HG02938 (cell line): Measurements from ENCODE around the gene LRRC36.

ENCODE experiments used
- ATAC-seq: cut with Tn5 transposase; IDR thresholded peaks from one replicate; pipeline ENCODE4 v1.9.1; 2021; ENCODE audit warnings: mild to moderate bottlenecking, moderate library complexity; ENCODE audit not compliant: unreplicated experiment

Gene LRRC36, protein sequence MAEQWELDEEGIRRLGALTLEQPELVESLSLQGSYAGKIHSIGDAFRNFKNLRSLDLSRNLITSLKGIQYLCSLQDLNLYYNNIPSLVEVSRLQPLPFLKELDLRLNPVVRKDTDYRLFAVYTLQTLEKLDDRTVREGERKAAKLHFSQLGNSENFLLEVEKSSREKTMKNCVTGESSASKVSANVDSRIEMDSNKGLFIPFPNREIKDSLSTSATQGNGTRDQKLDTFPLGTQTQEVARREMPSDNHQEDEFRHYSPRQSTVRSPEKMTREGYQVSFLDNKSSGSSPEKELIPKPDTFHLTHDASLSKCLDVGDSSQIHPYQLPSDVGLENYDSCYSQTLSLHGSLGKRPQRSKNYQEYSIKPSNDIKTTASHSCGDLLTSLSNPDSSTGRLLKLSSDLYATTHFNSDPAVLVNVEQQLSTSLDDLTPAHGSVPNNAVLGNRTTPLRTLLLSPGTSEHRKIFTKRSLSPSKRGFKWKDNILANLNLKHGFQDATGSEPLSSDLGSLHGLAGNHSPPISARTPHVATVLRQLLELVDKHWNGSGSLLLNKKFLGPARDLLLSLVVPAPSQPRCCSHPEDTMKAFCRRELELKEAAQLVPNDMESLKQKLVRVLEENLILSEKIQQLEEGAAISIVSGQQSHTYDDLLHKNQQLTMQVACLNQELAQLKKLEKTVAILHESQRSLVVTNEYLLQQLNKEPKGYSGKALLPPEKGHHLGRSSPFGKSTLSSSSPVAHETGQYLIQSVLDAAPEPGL

DNA sequence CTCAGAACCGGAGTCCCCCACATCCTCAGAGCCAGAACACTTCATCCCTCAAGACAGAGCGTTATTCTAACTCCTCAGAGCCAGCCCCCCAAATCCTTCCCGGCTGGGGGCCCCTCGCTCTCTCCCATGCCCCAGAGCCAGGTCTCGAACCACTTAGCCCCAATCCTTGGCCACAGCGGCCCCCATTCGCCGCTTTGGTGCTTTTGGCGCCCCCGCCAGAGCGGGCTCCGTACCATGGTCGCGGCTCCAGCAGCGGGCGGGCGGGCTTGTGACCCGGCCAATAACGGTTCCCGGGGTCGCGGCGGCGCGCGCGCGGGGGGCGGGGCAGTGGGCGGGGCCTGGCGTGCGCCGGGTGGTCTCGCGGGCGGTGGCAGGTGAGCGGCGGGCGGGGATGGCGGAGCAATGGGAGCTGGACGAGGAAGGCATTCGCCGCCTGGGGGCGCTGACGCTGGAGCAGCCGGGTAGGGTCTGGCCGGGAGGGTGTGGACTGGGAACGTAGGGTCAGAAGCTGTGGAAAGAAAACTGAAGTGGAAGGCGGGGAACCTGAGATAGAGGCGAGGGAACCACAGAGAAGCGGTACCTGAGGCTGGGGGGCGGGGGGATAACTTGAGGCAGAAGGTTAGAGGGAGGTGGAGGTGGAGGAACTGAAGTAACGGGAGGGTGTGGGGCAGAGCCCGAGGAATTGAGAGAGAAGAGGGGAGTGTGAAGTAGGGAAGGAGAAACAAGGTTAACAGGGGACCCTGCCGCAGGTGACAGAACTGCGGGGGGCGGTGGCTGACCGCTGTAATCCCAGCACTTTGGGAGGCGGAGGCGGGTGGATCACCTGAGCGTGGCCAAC lies at the start of gene LRRC36, which contains the start of gene KCTD19:
LRRC36 (plus strand) TSS at position 344 of the 838 bp plus-strand sequence; CDS start at position 392, 48 bp downstream.
KCTD19 (minus strand) TSS at position 270 of the 838 bp plus-strand sequence; CDS start at position 236, 34 bp downstream.
- no peak for ATAC-seq

GRCh38 chr16:67277294-67277998 lies 49.2 kb upstream of the LRRC36 start:
- ATAC-seq, result no peak

DNA sequence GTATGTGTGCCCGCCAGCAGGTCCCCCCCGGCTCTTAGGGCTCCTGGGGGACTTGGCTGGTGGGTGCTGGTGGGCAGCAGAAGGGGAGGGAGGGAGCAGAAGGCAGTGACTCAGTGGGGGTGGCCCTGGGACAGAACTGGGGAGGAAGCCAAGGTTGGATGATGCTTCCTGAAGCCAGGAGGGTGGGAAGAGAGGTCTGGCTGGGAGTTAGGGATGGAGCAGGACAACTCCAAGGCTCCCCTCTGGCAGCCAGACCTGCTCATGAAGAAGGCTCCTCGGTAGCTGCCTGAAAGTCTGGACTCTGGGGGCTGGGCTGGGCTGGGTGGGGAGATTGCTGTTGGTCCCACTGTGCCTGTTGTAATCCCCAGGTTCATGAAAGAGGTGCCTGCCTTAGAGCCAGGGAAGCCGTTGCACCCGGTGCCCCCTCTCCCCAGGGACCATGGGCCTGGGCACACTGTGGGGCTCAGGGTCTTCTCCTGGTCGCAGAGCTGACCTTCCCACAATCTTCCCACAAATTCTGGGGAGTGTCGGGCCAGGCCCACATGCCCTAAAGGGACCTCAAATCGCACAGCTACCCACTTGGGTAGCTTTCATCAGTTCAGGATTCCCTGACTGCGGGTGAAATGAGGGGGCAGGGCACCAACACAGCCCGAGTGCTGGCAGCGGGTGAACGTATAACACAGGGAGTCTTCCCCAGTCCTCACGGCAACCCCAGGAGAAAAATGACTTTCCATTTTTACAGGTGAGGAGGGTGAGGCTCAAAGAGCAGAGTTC lies 48.4 kb upstream of the LRRC36 start:
- no peak for ATAC-seq

DNA sequence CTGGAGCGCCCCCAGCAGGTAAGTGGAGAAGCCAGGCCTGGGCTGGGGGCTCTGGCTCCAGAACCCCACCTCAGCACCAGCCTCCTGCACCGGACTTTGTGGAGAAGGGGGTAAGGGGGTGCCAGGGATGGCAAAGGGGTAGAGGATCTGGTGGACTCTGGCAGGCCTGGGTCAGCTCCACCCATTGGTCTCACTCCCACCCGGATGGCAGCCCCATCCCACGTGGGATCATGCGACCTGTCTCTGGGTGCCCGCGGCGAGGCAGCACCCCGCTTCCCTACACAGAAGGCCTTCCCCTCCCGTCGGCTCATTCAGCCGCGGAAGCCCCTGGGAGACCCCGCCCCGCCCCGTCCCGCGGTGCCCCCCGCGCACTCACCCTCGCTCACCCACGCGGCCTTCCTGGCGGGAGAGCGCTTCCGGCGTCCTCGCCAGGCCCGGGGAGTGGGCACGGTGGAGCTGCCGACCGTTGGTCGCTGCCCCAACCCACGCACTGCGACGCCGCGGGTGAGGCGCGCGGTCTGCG lies 47.8 kb upstream of the LRRC36 start:
- no peak for ATAC-seq

DNA sequence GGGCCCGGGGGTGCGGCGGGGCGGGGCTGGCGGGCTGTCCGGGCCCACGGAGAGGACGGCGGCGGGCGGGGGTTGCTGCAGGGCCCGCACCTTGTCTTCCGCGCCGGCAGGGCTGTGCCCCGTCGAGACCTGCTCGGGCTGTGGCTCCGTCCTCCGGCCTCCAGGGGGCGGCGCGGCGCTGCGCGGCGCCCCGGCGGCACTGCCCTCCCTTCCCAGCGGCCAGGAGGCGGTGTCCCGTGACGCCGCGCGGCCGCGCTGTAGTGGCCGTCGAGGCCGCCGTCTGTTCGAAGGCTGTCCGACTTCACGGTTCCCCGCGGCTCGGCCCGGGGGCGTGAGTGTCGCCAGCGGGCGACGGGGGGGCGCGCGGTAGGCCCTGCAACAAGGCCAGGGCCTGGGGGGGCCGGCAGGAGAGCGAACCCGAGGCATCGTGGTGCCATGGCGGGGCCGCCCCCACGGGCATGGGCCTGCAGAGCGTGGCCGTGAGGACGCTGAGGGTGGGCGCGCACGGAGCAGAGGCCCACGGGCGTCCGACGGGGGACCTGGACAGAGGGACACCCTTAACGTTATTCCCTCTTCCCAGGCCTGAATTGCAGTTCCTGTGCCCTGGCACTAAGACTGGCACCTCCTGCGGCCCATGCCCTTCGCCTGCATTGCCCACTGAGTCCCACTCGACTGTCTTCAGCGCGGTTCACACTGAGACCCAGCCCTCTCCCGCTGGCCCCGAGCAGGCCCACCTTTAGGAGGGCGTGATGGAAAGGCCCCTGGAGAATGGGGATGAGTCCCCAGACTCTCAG lies 47.1 kb upstream of the LRRC36 start, which contains the start of gene PLEKHG4:
PLEKHG4 (plus strand) TSS at position 237 of the 794 bp plus-strand sequence; CDS start at position 750, 513 bp downstream.
- ATAC-seq, result no peak

GRCh38 chr16:67280090-67281015 lies 46.3 kb upstream of the LRRC36 start:
- ATAC-seq, result no peak

DNA sequence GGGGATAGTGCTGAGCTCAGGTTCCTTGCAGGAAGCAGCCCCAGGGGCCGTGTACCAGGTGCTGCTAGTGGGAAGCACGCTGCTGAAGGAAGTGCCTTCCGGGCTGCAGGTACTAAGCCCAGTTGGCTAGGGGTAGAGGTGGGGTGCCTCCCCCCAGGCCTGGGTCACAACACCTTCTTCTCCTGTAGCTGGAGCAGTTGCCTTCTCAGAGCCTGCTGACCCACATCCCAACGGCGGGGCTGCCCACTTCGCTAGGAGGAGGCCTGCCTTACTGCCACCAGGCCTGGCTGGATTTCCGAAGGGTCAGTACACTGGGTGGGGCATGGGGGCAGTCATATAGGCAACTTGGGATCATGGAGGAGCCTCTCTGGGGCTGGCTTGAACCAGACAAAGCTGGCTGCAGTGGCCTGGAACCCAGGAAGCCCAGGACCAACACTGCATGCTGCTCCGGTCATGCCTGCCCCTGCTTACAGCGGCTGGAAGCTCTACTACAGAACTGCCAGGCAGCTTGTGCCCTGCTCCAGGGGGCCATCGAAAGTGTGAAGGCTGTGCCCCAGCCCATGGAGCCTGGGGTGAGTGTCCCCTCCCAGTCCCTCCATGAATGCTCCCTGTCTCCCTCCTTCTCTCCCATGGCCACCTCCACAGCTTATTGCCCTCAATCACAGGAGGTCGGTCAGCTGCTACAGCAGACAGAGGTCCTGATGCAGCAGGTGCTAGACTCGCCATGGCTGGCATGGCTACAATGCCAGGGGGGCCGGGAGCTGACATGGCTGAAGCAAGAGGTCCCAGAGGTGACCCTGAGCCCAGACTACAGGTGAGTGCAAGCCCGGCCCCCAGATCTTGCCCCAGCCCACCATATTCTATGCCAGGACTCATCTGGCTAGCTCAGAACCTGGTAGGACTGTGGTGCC lies 44.8 kb upstream of the LRRC36 start:
- ATAC-seq, result no peak

DNA sequence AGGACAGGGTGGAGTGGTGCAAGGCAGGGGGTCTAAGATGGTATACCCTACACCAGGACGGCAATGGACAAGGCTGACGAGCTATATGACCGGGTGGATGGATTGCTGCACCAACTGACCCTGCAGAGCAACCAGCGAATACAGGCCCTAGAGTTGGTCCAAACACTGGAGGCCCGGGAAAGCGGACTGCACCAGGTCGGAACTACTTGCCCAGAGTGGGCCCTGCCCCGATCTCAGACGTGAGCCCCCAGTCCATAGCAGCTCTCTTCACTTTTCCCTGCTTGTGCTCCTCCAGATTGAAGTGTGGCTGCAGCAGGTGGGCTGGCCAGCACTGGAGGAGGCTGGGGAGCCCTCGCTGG lies 44.2 kb upstream of the LRRC36 start:
- ATAC-seq, result no peak

GRCh38 chr16:67283039-67283825 lies 43.4 kb upstream of the LRRC36 start:
- no peak for ATAC-seq

DNA sequence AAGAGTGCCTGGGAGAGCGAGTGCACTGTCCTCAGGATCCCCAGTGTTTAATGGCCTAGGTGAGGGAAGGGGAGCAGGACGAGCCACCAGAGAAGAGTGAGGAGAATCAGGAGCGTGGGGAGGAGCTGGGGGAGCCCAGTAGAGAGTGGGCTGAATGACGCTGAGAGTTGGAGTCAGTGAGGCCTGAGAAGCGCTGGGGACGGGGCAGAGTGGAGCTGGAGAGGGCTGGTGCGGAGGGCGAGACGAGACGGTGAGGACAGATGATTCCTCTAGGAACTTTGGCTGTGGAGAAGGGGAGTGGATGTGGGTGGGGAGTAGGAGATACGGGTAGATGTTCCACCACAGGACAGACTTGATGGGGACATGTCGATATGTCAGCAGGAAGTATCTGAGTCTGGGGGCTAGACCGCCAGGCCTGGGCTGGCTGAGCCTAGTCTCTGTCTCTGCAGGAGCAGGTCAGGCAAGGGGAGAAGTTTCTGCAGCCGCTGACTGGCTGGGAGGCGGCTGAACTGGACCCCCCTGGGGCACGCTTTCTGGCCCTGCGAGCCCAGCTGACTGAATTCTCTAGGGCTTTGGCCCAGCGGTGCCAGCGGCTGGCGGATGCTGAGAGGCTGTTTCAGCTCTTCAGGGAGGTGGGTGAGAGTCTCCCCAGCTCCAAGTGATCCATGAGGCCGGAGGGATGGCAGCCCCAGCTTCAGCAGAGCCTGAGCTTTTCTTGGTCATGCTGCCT lies 42.6 kb upstream of the LRRC36 start:
- ATAC-seq, result no peak

- no peak for ATAC-seq
Measured at GRCh38 chr16:67284699-67285646, 41.6 kb upstream of the LRRC36 start.

- no peak for ATAC-seq
Measured at GRCh38 chr16:67286441-67287235, 40.0 kb upstream of the LRRC36 start.

GRCh38 chr16:67287960-67288359 lies 38.7 kb upstream of the LRRC36 start:
- no peak for ATAC-seq
